DND-41 (cell line): ENCODE measurements around the gene ATP9B.

Experiments
- EZH2 ChIP-seq: IDR thresholded peaks from 3 replicates; pipeline ENCODE4 v1.6.1; 2012; ENCODE audit warnings: borderline replicate concordance, low read depth, mild to moderate bottlenecking, moderate library complexity, low read length, inconsistent platforms; ENCODE audit not compliant: severe bottlenecking
- TF ChIP-seq, protein P1 (sequence below): IDR thresholded peaks from 2 replicates; pipeline ENCODE4 v1.5.1; 2012; ENCODE audit warnings: borderline replicate concordance, low read length, moderate library complexity, mild to moderate bottlenecking; ENCODE audit not compliant: poor library complexity, severe bottlenecking; ENCODE audit errors: extremely low read depth

DNA sequence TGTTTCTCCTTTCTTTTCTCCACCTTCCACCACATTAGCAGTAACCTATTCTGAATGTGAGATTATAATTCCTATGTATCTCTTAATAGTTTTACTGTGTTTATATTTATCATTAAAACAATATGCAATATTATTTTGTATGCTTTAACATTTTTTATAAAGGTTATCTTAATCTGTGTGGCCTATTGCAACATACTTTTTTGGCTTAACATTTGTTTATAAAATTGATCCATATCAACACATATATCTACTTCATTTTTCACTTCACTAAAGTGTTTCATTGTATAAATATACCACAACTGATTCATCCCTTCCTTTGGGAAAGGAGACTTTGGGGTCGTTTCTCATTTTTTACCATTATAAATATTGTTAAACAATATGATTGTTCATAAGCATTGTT, 48.6 kb downstream of the ATP9B start:
- no peak for TF ChIP-seq EZH2
- TF ChIP-seq, protein P1, sequence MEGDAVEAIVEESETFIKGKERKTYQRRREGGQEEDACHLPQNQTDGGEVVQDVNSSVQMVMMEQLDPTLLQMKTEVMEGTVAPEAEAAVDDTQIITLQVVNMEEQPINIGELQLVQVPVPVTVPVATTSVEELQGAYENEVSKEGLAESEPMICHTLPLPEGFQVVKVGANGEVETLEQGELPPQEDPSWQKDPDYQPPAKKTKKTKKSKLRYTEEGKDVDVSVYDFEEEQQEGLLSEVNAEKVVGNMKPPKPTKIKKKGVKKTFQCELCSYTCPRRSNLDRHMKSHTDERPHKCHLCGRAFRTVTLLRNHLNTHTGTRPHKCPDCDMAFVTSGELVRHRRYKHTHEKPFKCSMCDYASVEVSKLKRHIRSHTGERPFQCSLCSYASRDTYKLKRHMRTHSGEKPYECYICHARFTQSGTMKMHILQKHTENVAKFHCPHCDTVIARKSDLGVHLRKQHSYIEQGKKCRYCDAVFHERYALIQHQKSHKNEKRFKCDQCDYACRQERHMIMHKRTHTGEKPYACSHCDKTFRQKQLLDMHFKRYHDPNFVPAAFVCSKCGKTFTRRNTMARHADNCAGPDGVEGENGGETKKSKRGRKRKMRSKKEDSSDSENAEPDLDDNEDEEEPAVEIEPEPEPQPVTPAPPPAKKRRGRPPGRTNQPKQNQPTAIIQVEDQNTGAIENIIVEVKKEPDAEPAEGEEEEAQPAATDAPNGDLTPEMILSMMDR: no peak
